CD4-positive, alpha-beta T cell (primary cell): ENCODE results near the gene ALX3. TPM values are rescaled to one million over a fixed set of nuclear protein-coding genes. Genes with fewer than 3 reads are reported as not detected.
A peak's percentile ranks its signal among the peaks of the same experiment; 100 is the strongest.

Source experiments
- ATAC-seq: fragments of 200-7000 bp; cut with Tn5 transposase; one replicate; pipeline ENCODE4 v1.10.0; 2022; ENCODE audit warnings: mild to moderate bottlenecking; ENCODE audit not compliant: poor library complexity
- CTCF ChIA-PET: fragments of 350-600 bp; sonication (Branson Sonifier 250); formaldehyde crosslinking; loops from one replicate; lab custom pipeline; 2021; ENCODE audit warnings: antibody characterized with exemption, inconsistent platforms; lab: Charles Lee
- POLR2A ChIA-PET: fragments of 350-600 bp; sonication (Branson Sonifier 250); formaldehyde crosslinking; loops from one replicate; lab custom pipeline; 2021; ENCODE audit warnings: antibody characterized with exemption, inconsistent platforms; lab: Charles Lee
- DNase-seq, 14 experiments: peaks; one replicate each; pipeline ENCODE4 v3.0.0-alpha.2; 2013 to 2020; ENCODE audit warnings: mixed read lengths in 2 of 14
- H3K27ac ChIP-seq, 2 donors: one replicate each; pipeline versions ENCODE4 v1.5.1 to v1.7.0; 2013; ENCODE audit warnings: low read length in 2 of 2, low read depth in 1 of 2, mild to moderate bottlenecking in 1 of 2
- H3K27me3 ChIP-seq, 2 experiments: 1 replicate in 1 of 2; 2 replicates in 1 of 2; pipeline versions ENCODE4 v1.6.1 to v1.7.0; 2013; ENCODE audit warnings: low read length in 2 of 2, control low read depth in 1 of 2, mild to moderate bottlenecking in 1 of 2, moderate library complexity in 1 of 2; ENCODE audit not compliant: insufficient read depth in 2 of 2, control insufficient read depth in 1 of 2
- H3K36me3 ChIP-seq: one replicate; pipeline ENCODE4 v1.6.1; 2013; ENCODE audit warnings: low read length, control low read depth; ENCODE audit not compliant: insufficient read depth
- H3K4me1 ChIP-seq: one replicate; pipeline ENCODE4 v1.6.1; 2013; ENCODE audit warnings: low read length, control low read depth; ENCODE audit not compliant: insufficient read depth
- H3K4me3 ChIP-seq: one replicate; pipeline ENCODE4 v1.5.1; 2013; ENCODE audit warnings: mild to moderate bottlenecking, low read length, moderate library complexity
- H3K9me3 ChIP-seq, 2 experiments: 1 replicate in 1 of 2; 2 replicates in 1 of 2; pipeline versions ENCODE4 v1.6.1 to v1.7.0; 2013; ENCODE audit warnings: low read length in 2 of 2, mild to moderate bottlenecking in 2 of 2, control low read depth in 1 of 2, moderate library complexity in 1 of 2; ENCODE audit not compliant: control insufficient read depth in 1 of 2, insufficient read depth in 1 of 2
- H3K27ac Mint-ChIP-seq: one replicate; pipeline ENCODE4 v1.8.0; 2020; ENCODE audit warnings: mixed read lengths
- H3K27me3 Mint-ChIP-seq: one replicate; pipeline ENCODE4 v1.8.0; 2021; ENCODE audit warnings: mixed read lengths
- H3K36me3 Mint-ChIP-seq: one replicate; pipeline ENCODE4 v1.8.0; 2021; ENCODE audit warnings: low read depth, mixed read lengths
- H3K4me1 Mint-ChIP-seq: one replicate; pipeline ENCODE4 v1.8.0; 2021; ENCODE audit warnings: low read depth, mixed read lengths
- H3K4me3 Mint-ChIP-seq: one replicate; pipeline ENCODE4 v1.8.0; 2020; ENCODE audit warnings: mild to moderate bottlenecking, mixed read lengths
- H3K9me3 Mint-ChIP-seq: one replicate; pipeline ENCODE4 v1.8.0; 2020; ENCODE audit warnings: mixed read lengths
- CTCF ChIP-seq: fragments of 200-600 bp; IDR thresholded peaks from one replicate; pipeline ENCODE4 v1.8.0; 2022; ENCODE audit warnings: antibody characterized with exemption, mild to moderate bottlenecking
- intact Hi-C, 2 experiments: fragments of 100-400 bp; cut with DNase I in 1 of 2; cut with micrococcal nuclease in 1 of 2; formaldehyde crosslinking; loops; one replicate each; pipeline versions ENCODE4 v1.15.1 to v1.9.0; 2023 to 2025; cut with DNase I, micrococcal nuclease
- total RNA-seq, 174 experiments: library from RNA in 2 of 174; stranded (reverse) in 2 of 174; gene quantifications; one replicate each; pipeline ENCODE4 v1.2.3 and lab custom pipeline; 2021 to 2026

The ALX3 gene
- total RNA-seq, 2 experiments from 2014 or later: not detected

- POLR2A ChIA-PET: no interaction called here
- Mint-ChIP-seq H3K36me3 (peaks cover 83% of the 10 kb centered on the region), H3K9me3 (no peaks in the 10 kb centered on the region)
Measured at GRCh38 chr1:110056285-110056683, 14.2 kb downstream of the ALX3 start.

GRCh38 chr1:110055493-110056284 is 14.8 kb downstream of the ALX3 start:
- Histone ChIP-seq H3K4me3 (no peak overlapping the region), H3K27ac (no peak overlapping the region), H3K36me3 (peaks cover 75% of the 10 kb centered on the region), H3K27me3 (no peaks in the 10 kb centered on the region), H3K4me1 (no peaks in the 10 kb centered on the region), H3K9me3 (no peaks in the 10 kb centered on the region)
- no peak for TF ChIP-seq CTCF
- ChIA-PET CTCF (no interaction called here), POLR2A (no interaction called here)
- ATAC-seq (no peak), DNase-seq (no peak)
- Mint-ChIP-seq H3K36me3 (peaks cover 86% of the 10 kb centered on the region), H3K4me1 (peaks cover 5% of the 10 kb centered on the region), H3K4me3 (no peak overlapping the region), H3K9me3 (no peaks in the 10 kb centered on the region), H3K27me3 (no peaks in the 10 kb centered on the region), H3K27ac (no peak overlapping the region)
- intact Hi-C loops: loop anchor here in 1 of 2 experiments (10.0 kb wide), 1 partner anchor 409 kb away; no protein-coding TSS in a partner anchor

More at GRCh38 chr1:110056285-110056683, 14.2 kb downstream of the ALX3 start:
- Mint-ChIP-seq H3K4me3 (no peak overlapping the region), H3K27me3 (no peaks in the 10 kb centered on the region), H3K27ac (no peak overlapping the region), H3K4me1 (peaks cover 5% of the 10 kb centered on the region)
- no peak overlapping the region for H3K4me3 ChIP-seq
- H3K4me1 ChIP-seq: no peaks in the 10 kb centered on the region
- CTCF ChIA-PET: no interaction called here
- intact Hi-C loops: loop anchor here in 1 of 2 experiments (10.0 kb wide), 1 partner anchor 409 kb away; no protein-coding TSS in a partner anchor
- ATAC-seq: no peak
- TF ChIP-seq CTCF: no peak
- H3K27ac ChIP-seq: no peak overlapping the region
- no peaks in the 10 kb centered on the region for H3K9me3 ChIP-seq
- H3K27me3 ChIP-seq: no peaks in the 10 kb centered on the region
- peaks cover 69% of the 10 kb centered on the region for H3K36me3 ChIP-seq
- no peak for DNase-seq

GRCh38 chr1:110053552-110054428 is 16.7 kb downstream of the ALX3 start:
- TF ChIP-seq CTCF: peak; percentile 89

More at GRCh38 chr1:110053552-110054428, 16.7 kb downstream of the ALX3 start:
- POLR2A ChIA-PET: interaction anchor here (1.1 kb wide), 1 partner anchor 9 kb away, joined by 3 read pairs; no protein-coding TSS in a partner anchor
- CTCF ChIA-PET: interaction anchor here (0.7 to 1.6 kb wide), 6 partner anchors 11 to 136 kb away, joined by 3 to 4 read pairs (median 3); no protein-coding TSS in a partner anchor
- Histone ChIP-seq H3K27me3 (no peaks in the 10 kb centered on the region), H3K4me1 (no peaks in the 10 kb centered on the region), H3K4me3 (no peak overlapping the region), H3K9me3 (no peaks in the 10 kb centered on the region), H3K27ac (no peak overlapping the region), H3K36me3 (peaks cover 92% of the 10 kb centered on the region)
- peaks cover 5% of the 10 kb centered on the region for H3K4me1 Mint-ChIP-seq
- H3K27ac Mint-ChIP-seq: no peak overlapping the region
- intact Hi-C loops: loop anchor here (1.0 to 10.0 kb wide), 2 partner anchors 53 to 411 kb away; no protein-coding TSS in a partner anchor
- DNase-seq: peak; percentile 37 to 79 (median 64)
- no peaks in the 10 kb centered on the region for H3K27me3 Mint-ChIP-seq
- no peak overlapping the region for H3K4me3 Mint-ChIP-seq
- peak; percentile 87 for ATAC-seq
- H3K36me3 Mint-ChIP-seq: peaks cover 99% of the 10 kb centered on the region
- H3K9me3 Mint-ChIP-seq: no peaks in the 10 kb centered on the region
